Transverse colon (tissue), 3 donors: Measurements from ENCODE around the gene RFFL.

Source experiments
- CTCF ChIP-seq, 5 experiments: fragments of 200-600 bp in 3 of 5; fragments of 450-650 bp in 2 of 5; sonication (generic) in 3 of 5; IDR thresholded peaks; 1 replicate in 2 of 5; 2 replicates in 3 of 5; pipeline ENCODE4 v1.5.1; 2016 to 2017; ENCODE audit warnings: antibody characterized with exemption in 5 of 5, inconsistent platforms in 3 of 5, mild to moderate bottlenecking in 2 of 5, moderate library complexity in 1 of 5
- POLR2A ChIP-seq: fragments of 450-650 bp; IDR thresholded peaks from one replicate; pipeline ENCODE4 v1.6.1; 2016; ENCODE audit warnings: antibody characterized with exemption, mild to moderate bottlenecking, moderate library complexity

DNA sequence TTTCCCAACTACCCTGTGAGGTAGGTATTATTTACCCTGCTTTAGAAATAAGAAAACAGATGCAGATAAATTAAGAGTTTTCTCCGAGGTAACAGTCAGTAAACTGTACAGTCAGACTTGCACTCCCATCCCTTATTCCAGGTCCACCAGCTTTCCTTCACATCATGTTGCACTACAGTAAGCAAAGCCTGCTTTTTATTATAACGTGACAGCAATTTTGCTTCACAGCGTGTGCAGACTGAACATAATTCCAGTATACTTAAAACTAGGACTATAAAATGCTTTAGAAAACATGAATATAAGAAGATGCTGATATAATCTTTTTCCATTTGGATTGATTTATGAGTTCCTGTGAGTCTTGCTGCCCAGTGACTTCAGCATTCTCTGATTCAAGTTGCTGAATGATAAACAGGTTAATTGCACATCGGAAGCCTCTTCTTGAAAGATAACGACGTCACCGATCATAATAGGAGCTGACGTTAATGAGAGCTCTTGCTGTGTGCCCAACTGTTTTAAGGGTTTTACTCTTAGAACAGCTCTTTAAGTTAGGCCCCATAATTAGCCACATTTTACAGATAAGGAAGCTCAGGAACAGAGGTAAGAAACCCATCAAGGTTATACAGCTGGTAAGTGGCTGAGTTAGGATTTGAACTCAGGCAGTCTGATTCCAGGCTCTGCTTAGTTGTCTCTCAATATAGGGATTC, 81.8 kb downstream of the RFFL start:
- TF ChIP-seq CTCF (IDR thresholded peaks at IDR 0.05) (no peak), POLR2A (no peak)
